Measurements from ENCODE around the gene RSAD2.

GRCh38 chr2:6917761-6918421, 40.3 kb downstream of the RSAD2 start:
- TF ChIP-seq CTCF (IDR thresholded peaks at IDR 0.05) = no peak
- TF ChIP-seq POLR2A (IDR thresholded peaks at IDR 0.05) = no peak

All from breast epithelium (tissue), 3 donors.